ENCODE data around the gene SMCO3.

DNA sequence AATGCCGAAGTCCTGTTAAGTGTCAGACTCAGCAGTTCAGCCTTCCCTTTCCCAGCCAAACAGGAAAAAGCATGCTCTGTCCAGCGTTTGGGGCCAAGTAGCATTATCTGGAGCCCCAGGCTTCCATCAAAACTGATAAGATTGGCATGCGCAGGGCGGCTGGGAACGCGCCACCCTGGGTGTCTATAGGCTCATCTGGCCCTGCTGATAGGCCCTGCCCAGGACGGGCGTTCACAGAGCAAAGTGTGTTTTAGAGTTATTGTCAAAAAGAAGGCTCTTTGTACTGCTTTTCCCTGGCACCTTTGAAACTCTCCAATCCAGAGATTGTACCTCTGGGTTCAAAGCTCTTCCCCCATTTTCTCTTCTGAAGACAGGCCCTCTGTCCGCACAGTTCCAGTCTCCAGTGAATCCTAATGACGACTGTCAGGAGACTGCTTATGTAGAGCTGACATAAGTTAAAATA lies 29.5 kb upstream of the SMCO3 start, which contains the start of gene ART4:
- no peak for TF ChIP-seq POLR2A (IDR thresholded peaks at IDR 0.05)
- TF ChIP-seq, protein P1, sequence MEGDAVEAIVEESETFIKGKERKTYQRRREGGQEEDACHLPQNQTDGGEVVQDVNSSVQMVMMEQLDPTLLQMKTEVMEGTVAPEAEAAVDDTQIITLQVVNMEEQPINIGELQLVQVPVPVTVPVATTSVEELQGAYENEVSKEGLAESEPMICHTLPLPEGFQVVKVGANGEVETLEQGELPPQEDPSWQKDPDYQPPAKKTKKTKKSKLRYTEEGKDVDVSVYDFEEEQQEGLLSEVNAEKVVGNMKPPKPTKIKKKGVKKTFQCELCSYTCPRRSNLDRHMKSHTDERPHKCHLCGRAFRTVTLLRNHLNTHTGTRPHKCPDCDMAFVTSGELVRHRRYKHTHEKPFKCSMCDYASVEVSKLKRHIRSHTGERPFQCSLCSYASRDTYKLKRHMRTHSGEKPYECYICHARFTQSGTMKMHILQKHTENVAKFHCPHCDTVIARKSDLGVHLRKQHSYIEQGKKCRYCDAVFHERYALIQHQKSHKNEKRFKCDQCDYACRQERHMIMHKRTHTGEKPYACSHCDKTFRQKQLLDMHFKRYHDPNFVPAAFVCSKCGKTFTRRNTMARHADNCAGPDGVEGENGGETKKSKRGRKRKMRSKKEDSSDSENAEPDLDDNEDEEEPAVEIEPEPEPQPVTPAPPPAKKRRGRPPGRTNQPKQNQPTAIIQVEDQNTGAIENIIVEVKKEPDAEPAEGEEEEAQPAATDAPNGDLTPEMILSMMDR (IDR thresholded peaks at IDR 0.05) = no peak
